ENCODE data around the gene PGGHG.

PGGHG gene

DNA sequence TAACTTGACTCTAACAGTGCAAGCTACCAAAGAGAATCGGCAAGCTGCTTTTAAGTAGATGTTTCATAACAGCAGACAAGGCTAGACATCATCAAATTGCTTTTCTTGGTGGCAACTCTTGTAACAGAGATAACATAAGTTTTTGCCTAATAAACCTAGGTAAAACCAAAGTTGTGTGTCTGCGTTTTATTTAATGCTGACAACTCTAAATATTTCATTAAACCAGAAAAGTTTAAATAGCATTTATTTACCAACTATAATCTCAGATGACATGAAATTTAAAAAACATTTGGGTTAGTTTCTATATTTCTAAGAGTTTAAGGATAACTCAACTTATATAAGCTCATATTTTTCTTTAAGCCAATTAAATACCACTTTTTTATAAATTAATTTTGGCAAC, 51.0 kb downstream of the PGGHG start:
- no peak for ATAC-seq (ENCODE audit: low read depth)
- H3K9me3 ChIP-seq (ENCODE audit: severe bottlenecking): no peaks in the 10 kb centered on the region

GRCh38 chr11:340539-341512, 51.9 kb downstream of the PGGHG start:
- ATAC-seq (ENCODE audit: low read depth) (no peak), DNase-seq (ENCODE audit: low spot score) (no peak)
- no peaks in the 10 kb centered on the region for H3K27me3 ChIP-seq (ENCODE audit: insufficient read depth, poor library complexity, severe bottlenecking)
- H3K4me1 ChIP-seq (ENCODE audit: insufficient read depth, poor library complexity, severe bottlenecking): no peaks in the 10 kb centered on the region
- H3K36me3 ChIP-seq (ENCODE audit: low read depth): no peaks in the 10 kb centered on the region
- no peaks in the 10 kb centered on the region for H3K9me3 ChIP-seq (ENCODE audit: severe bottlenecking)
- no peak for TF ChIP-seq CTCF (IDR thresholded peaks at IDR 0.05; ENCODE audit: poor library complexity, severe bottlenecking)
- H3K27ac ChIP-seq (ENCODE audit: poor library complexity, severe bottlenecking): no peak overlapping the region
- H3K4me3 ChIP-seq (ENCODE audit: severe bottlenecking): no peak overlapping the region

More for the DNA sequence above, 51.0 kb downstream of the PGGHG start:
- no peaks in the 10 kb centered on the region for H3K4me1 ChIP-seq (ENCODE audit: insufficient read depth, poor library complexity, severe bottlenecking)
- TF ChIP-seq CTCF (IDR thresholded peaks at IDR 0.05; ENCODE audit: poor library complexity, severe bottlenecking): no peak
- no peaks in the 10 kb centered on the region for H3K27me3 ChIP-seq (ENCODE audit: insufficient read depth, poor library complexity, severe bottlenecking)
- no peak overlapping the region for H3K27ac ChIP-seq (ENCODE audit: poor library complexity, severe bottlenecking)
- H3K4me3 ChIP-seq (ENCODE audit: severe bottlenecking): no peak overlapping the region
- no peaks in the 10 kb centered on the region for H3K36me3 ChIP-seq (ENCODE audit: low read depth)
- DNase-seq (ENCODE audit: low spot score): no peak

DNA sequence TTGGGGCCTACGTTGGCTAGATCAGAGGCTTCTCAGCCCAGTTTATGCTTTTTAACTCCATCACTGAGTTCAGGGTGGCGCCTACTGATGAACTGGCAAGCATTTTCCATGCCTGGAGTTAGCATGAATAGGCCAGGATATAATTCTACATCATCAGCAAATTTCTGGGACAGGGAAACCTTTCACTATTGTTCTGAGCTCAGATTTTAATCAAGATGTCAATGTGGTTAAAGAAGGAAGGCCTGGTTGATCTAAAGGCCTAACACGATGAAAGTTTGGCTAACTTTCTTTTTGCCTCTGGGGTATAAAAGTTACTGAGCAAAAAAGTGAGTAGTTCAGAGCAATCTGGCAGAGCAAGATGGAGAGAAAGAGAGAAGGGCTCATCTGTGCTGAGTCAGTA, 53.4 kb downstream of the PGGHG start:
- H3K27me3 ChIP-seq (ENCODE audit: insufficient read depth, poor library complexity, severe bottlenecking): no peaks in the 10 kb centered on the region
- no peak overlapping the region for H3K27ac ChIP-seq (ENCODE audit: poor library complexity, severe bottlenecking)
- H3K4me3 ChIP-seq (ENCODE audit: severe bottlenecking): no peak overlapping the region
- H3K36me3 ChIP-seq (ENCODE audit: low read depth): no peaks in the 10 kb centered on the region
- no peaks in the 10 kb centered on the region for H3K9me3 ChIP-seq (ENCODE audit: severe bottlenecking)
- no peaks in the 10 kb centered on the region for H3K4me1 ChIP-seq (ENCODE audit: insufficient read depth, poor library complexity, severe bottlenecking)
- ATAC-seq (ENCODE audit: low read depth) (no peak), DNase-seq (ENCODE audit: low spot score) (no peak)
- TF ChIP-seq CTCF (IDR thresholded peaks at IDR 0.05; ENCODE audit: poor library complexity, severe bottlenecking): no peak

DNA sequence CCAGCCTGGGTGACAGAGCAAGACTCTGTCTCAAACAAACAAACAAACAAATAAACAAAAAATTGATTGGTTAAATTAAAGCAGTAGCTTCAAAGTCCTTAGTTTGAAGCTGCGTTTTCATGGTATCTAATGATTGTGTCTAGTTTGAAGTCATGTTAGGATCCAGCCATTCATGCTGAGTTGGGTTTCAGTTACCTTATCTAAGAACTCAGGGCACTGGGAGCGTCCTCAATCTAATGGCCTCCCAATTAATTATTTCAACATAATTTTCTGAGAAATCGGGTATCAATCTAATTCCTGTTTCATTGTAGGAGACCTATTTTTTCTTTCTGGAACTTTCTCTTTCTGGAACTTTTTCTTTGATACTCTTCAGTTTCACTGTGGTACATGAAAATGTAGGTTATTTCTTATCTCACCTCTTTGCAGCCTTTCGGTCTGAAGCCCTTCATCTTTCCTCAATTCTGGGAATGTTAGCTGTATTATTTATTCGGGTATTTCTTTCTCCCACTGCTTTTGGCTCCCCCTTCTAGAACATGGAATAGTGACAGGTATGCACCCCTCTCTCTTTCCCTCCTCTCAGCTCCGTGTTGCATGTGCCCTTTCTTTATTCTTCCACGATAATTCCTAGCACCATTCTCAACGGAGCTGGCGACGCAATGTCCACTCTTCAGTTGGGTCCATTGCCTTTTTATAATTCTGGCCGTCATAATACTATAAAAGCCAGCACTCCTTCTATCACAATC, 56.1 kb downstream of the PGGHG start:
- H3K27me3 ChIP-seq (ENCODE audit: insufficient read depth, poor library complexity, severe bottlenecking): no peaks in the 10 kb centered on the region
- no peak for TF ChIP-seq CTCF (IDR thresholded peaks at IDR 0.05; ENCODE audit: poor library complexity, severe bottlenecking)
- peaks cover under 1% of the 10 kb centered on the region for H3K4me1 ChIP-seq (ENCODE audit: insufficient read depth, poor library complexity, severe bottlenecking)
- DNase-seq (ENCODE audit: low spot score) (no peak), ATAC-seq (ENCODE audit: low read depth) (no peak)
- no peak overlapping the region for H3K4me3 ChIP-seq (ENCODE audit: severe bottlenecking)
- no peak overlapping the region for H3K27ac ChIP-seq (ENCODE audit: poor library complexity, severe bottlenecking)
- H3K9me3 ChIP-seq (ENCODE audit: severe bottlenecking): no peaks in the 10 kb centered on the region
- H3K36me3 ChIP-seq (ENCODE audit: low read depth): no peaks in the 10 kb centered on the region

Data from RWPE2 (cell line).